HCT116 (cell line): Measurements from ENCODE around the gene CTU2. TPM values are rescaled to one million over a fixed set of nuclear protein-coding genes. Genes with fewer than 3 reads are reported as not detected.

ENCODE experiments used
- ATAC-seq: fragments of 200-7000 bp; cut with Tn5 transposase; 2 replicates; pipeline ENCODE4 v1.9.1; 2020; ENCODE audit warnings: mild to moderate bottlenecking, moderate library complexity
- BruUV-seq: library from RNA; stranded (reverse); fragments of 400-500 nt; replicated peaks from 2 replicates; lab custom pipeline; 2021; lab: Mats Ljungman, UMichigan
- CTCF ChIA-PET: fragments of 300-600 bp; sonication (Branson Sonifier 250); formaldehyde crosslinking; loops from one replicate; lab custom pipeline; 2021; ENCODE audit warnings: antibody characterized with exemption; lab: Charles Lee
- POLR2A ChIA-PET: fragments of 300-600, 350-600 bp; sonication (Branson Sonifier 250); formaldehyde crosslinking; loops from one replicate; lab custom pipeline; 2021; ENCODE audit warnings: antibody characterized with exemption; lab: Charles Lee
- RAD21 ChIA-PET, 2 experiments: fragments of 300-600 bp; sonication (Branson Sonifier 250); formaldehyde crosslinking; loops; one replicate each; lab custom pipeline; 2023; ENCODE audit warnings: low total read pairs in 2 of 2; ENCODE audit not compliant: uncharacterized antibody in 2 of 2, unreplicated experiment in 2 of 2, low non-redundant PET in 1 of 2; lab: Charles Lee
- DNase-seq: peaks from one replicate; pipeline ENCODE4 v3.0.0-alpha.2; 2010; ENCODE audit warnings: low read depth, low spot score
- H2AFZ ChIP-seq: fragments of 200-600 bp; shearing (Covaris generic), sonication (generic); 2 replicates; pipeline ENCODE4 v1.6.1; 2017; ENCODE audit warnings: low read depth, mixed run types, mixed read lengths, antibody characterized with exemption, low read length; ENCODE audit not compliant: poor library complexity, severe bottlenecking
- H3K27ac ChIP-seq: 2 replicates; pipeline ENCODE4 v1.5.1; 2012; ENCODE audit warnings: low read depth, low read length
- H3K27me3 ChIP-seq: fragments of 200-600 bp; sonication (generic); 2 replicates; pipeline ENCODE4 v1.6.1; 2016; ENCODE audit warnings: mixed run types, low read length, mixed read lengths; ENCODE audit not compliant: insufficient read depth
- H3K36me3 ChIP-seq, 2 experiments: fragments of 200-500 bp in 1 of 2; fragments of 200-600 bp in 1 of 2; sonication (Bioruptor generic) in 1 of 2; sonication (generic) in 1 of 2; 2 replicates each; pipeline versions ENCODE4 v1.5.1 to v1.6.1; 2014 to 2016; ENCODE audit warnings: low read length in 2 of 2, inconsistent platforms in 1 of 2, mixed read lengths in 1 of 2, mixed run types in 1 of 2; ENCODE audit not compliant: insufficient read depth in 2 of 2, control insufficient read depth in 1 of 2
- H3K4me1 ChIP-seq, 2 experiments: fragments of 200-600 bp in 1 of 2; sonication (generic) in 1 of 2; 2 replicates each; pipeline versions ENCODE4 v1.5.1 to v1.6.1; 2012 to 2017; ENCODE audit warnings: low read length in 2 of 2, inconsistent platforms in 1 of 2, mild to moderate bottlenecking in 1 of 2, mixed read lengths in 1 of 2, mixed run types in 1 of 2, moderate library complexity in 1 of 2; ENCODE audit not compliant: insufficient read depth in 2 of 2, control insufficient read depth in 1 of 2
- H3K4me2 ChIP-seq: fragments of 200-600 bp; sonication (generic); 2 replicates; pipeline ENCODE4 v1.6.1; 2017; ENCODE audit warnings: mixed run types, low read length, mixed read lengths
- H3K4me3 ChIP-seq, 2 experiments: fragments of 200-600 bp in 1 of 2; sonication (generic) in 1 of 2; replicated peaks in 1 of 2; 2 replicates each; pipeline ENCODE4 v1.5.1; 2011 to 2016; ENCODE audit warnings: low read length in 2 of 2, control low read depth in 1 of 2, low read depth in 1 of 2, mild to moderate bottlenecking in 1 of 2, mixed read lengths in 1 of 2, mixed run types in 1 of 2
- H3K79me2 ChIP-seq: fragments of 200-600 bp; sonication (generic); 2 replicates; pipeline ENCODE4 v1.6.1; 2017; ENCODE audit warnings: mild to moderate bottlenecking, mixed run types, low read length, moderate library complexity, mixed read lengths; ENCODE audit not compliant: insufficient read depth
- H3K9ac ChIP-seq: fragments of 200-600 bp; sonication (generic); 2 replicates; pipeline ENCODE4 v1.6.1; 2016; ENCODE audit warnings: low read length, mixed read lengths
- H3K9me2 ChIP-seq: fragments of 200-600 bp; sonication (generic), shearing (Covaris generic); 2 replicates; pipeline ENCODE4 v1.6.1; 2017; ENCODE audit warnings: mixed run types, mild to moderate bottlenecking, moderate library complexity; ENCODE audit not compliant: insufficient read depth
- H3K9me3 ChIP-seq, 2 experiments: fragments of 200-500 bp in 1 of 2; fragments of 200-600 bp in 1 of 2; sonication (Bioruptor generic) in 1 of 2; sonication (generic) in 1 of 2; 2 replicates each; pipeline ENCODE4 v1.6.1; 2014 to 2017; ENCODE audit warnings: low read length in 2 of 2, mixed read lengths in 2 of 2, inconsistent platforms in 1 of 2, low read depth in 1 of 2, mild to moderate bottlenecking in 1 of 2, mixed run types in 1 of 2, moderate library complexity in 1 of 2; ENCODE audit not compliant: control insufficient read depth in 1 of 2, insufficient read depth in 1 of 2
- H4K20me1 ChIP-seq: fragments of 200-600 bp; sonication (generic), shearing (Covaris generic); 2 replicates; pipeline ENCODE4 v1.6.1; 2017; ENCODE audit warnings: mixed run types, mild to moderate bottlenecking, moderate library complexity; ENCODE audit not compliant: insufficient read depth
- ATF3 ChIP-seq: IDR thresholded peaks from 2 replicates; pipeline ENCODE4 v1.6.1; 2012
- RAD21 ChIP-seq: IDR thresholded peaks from 2 replicates; pipeline ENCODE4 v1.6.1; 2012; ENCODE audit warnings: low read depth, mild to moderate bottlenecking
- ZBTB33 ChIP-seq: IDR thresholded peaks from 2 replicates; pipeline ENCODE4 v1.6.1; 2011; ENCODE audit warnings: mild to moderate bottlenecking, low read length, moderate library complexity; ENCODE audit not compliant: insufficient replicate concordance; ENCODE audit errors: extremely low read depth
- ZFX ChIP-seq: fragments of 450-650 bp; IDR thresholded peaks from 2 replicates; pipeline ENCODE4 v1.6.1; 2017
- intact Hi-C: fragments of 100-400 bp; cut with micrococcal nuclease; formaldehyde crosslinking; loops from 2 replicates; pipeline ENCODE4 v1.10.0; 2022
- total RNA-seq: library from RNA; stranded (reverse); gene quantifications from one replicate; pipeline ENCODE4 v1.2.1, GENCODE V29; 2021; ENCODE audit not compliant: unreplicated experiment

Gene CTU2
- total RNA-seq, 1 experiment from 2014 or later, result 71.3 TPM

GRCh38 chr16:88661468-88661867, 44.8 kb upstream of the CTU2 start:
- H2AFZ ChIP-seq, result no peak overlapping the region
- ChIA-PET CTCF (no interaction called here), RAD21 (interaction anchor here in 1 of 2 experiments (0.7 kb wide), 1 partner anchor 43 kb away, joined by 4 read pairs; no protein-coding TSS in a partner anchor), POLR2A (no interaction called here)
- DNase-seq, result no peak
- no peak overlapping the region for H3K4me2 ChIP-seq
- H3K9me2 ChIP-seq, result no peaks in the 10 kb centered on the region
- H3K9ac ChIP-seq, result no peak overlapping the region
- ATAC-seq, result no peak
- H3K9me3 ChIP-seq, result no peaks in the 10 kb centered on the region
- H3K4me1 ChIP-seq, result peaks cover 4 to 21% of the 10 kb centered on the region in 2 experiments; a peak in 3 of 4 replicates
- no peak overlapping the region for H3K27ac ChIP-seq
- no peaks in the 10 kb centered on the region for H3K27me3 ChIP-seq
- no peak overlapping the region for H3K4me3 ChIP-seq
- H3K79me2 ChIP-seq, result peaks cover 36% of the 10 kb centered on the region
- no peaks in the 10 kb centered on the region for H4K20me1 ChIP-seq
- intact Hi-C loops, result no loop called here
- no TSS peak for BruUV-seq
- TF ChIP-seq ZBTB33 (no peak), ATF3 (no peak), RAD21 (no peak)
- peaks cover 4% of the 10 kb centered on the region in 2 experiments; a peak in 1 of 4 replicates for H3K36me3 ChIP-seq

DNA sequence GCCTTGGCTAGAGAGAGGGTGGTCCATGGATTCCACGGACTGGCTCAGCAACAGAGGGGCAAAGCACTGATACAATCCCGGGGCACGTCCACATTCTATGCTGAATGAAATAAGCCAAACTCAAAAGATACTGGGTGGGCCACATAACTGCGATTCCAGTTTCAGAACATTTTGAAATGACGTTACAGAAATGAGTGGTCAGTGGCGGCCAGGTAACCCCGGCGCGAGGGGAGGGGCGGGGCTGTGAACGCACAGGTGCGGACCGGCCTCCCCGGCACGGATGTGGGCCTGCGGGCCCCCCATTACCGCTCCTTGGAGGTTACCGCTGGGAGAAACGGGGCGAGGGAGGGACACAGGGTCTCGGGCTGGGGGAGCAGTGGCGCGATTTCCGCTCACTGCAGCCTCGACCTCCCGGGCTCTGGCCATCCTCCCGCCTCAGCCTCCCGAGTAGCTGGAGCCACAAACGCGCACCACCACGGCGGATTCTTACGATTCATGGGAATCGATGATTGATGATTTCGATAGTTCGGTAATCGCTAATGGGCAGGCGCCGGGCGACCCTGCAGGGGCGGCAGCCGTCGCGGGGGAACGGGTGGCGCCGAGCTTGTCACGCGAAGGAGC, 44.0 kb upstream of the CTU2 start:
- TF ChIP-seq ZBTB33 (no peak), ZFX (0 out of 2 replicates have a peak, but pooled peaks have one; percentile 55)
- H3K36me3 ChIP-seq, result peaks cover 4% of the 10 kb centered on the region in 2 experiments; a peak in 1 of 4 replicates
- TSS peak; percentile 79 for BruUV-seq
- H3K27me3 ChIP-seq, result no peaks in the 10 kb centered on the region
- intact Hi-C loops, result no loop called here
- no peaks in the 10 kb centered on the region for H3K9me3 ChIP-seq
- ChIA-PET POLR2A (interaction anchor here (1.0 kb wide), 2 partner anchors 69 to 112 kb away, joined by 3 read pairs; no protein-coding TSS in a partner anchor), CTCF (interaction anchor here (1.3 kb wide), 2 partner anchors 10 to 75 kb away, joined by 5 to 7 read pairs; no protein-coding TSS in a partner anchor), RAD21 (no interaction called here)
- ATAC-seq, result peak; percentile 3; the same call in 1 of the 2 replicates
- peaks cover 4 to 21% of the 10 kb centered on the region in 2 experiments; a peak in 3 of 4 replicates for H3K4me1 ChIP-seq
- H3K4me3 ChIP-seq, result peak overlapping the region; percentile 73 to 98
- DNase-seq, result no peak
- no peaks in the 10 kb centered on the region for H3K9me2 ChIP-seq
- peak overlapping the region; percentile 96 for H3K27ac ChIP-seq
- peak overlapping the region; percentile 92 for H3K9ac ChIP-seq
- H2AFZ ChIP-seq, result no peak overlapping the region
- no peaks in the 10 kb centered on the region for H4K20me1 ChIP-seq
- H3K4me2 ChIP-seq, result peak overlapping the region; percentile 92
- peaks cover 36% of the 10 kb centered on the region for H3K79me2 ChIP-seq
